GM08714 (cell line): Measurements from ENCODE around the gene GBP3.
"Not testable (repeated sequence)": the region's sequence is repeated elsewhere in the genome, so short reads cannot be mapped to it uniquely, and the experiment has no call there.

Experiments used
- H3K4me3 ChIP-seq: fragments of 200-500 bp; sonication (Bioruptor generic); 2 replicates; pipeline ENCODE4 v1.5.1; 2014; ENCODE audit warnings: mild to moderate bottlenecking, low read length, inconsistent platforms
- ZNF274 ChIP-seq: IDR thresholded peaks from 2 replicates; pipeline ENCODE4 v1.6.1; 2012; ENCODE audit warnings: mild to moderate bottlenecking, low read depth, low read length

Gene GBP3

DNA sequence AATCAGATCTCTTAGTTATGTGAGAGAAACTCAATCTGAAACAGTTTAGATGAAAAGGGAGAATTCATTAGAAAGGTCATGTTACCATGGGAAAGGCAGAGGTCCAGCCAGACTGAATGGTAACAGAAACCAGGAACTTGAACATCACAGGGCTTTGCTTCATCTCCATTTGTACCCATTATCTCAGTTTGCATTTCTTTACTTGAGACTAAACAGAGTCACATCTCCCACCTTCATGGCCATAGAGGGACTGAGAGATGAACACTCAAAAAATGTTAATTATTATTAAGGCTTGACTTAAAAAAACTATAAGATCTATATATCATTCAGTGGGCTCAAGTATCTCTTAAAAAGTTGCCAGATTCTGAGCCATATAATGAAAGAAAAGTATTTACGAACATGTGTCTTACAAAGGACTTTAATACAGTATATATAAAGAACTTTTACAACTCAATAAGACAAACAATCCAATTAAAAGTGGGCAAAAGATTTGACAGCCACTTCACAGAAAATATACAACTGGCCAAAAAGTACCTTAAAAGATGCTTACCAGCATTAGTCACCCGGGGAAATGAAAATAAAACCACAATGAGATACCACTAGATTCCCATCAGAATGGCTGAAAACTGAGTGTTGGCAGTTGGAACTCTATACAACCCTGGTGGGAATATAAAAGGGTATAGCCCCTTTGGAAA, 43.5 kb downstream of the GBP3 start:
- no peak for TF ChIP-seq ZNF274
- no peak overlapping the region for H3K4me3 ChIP-seq

DNA sequence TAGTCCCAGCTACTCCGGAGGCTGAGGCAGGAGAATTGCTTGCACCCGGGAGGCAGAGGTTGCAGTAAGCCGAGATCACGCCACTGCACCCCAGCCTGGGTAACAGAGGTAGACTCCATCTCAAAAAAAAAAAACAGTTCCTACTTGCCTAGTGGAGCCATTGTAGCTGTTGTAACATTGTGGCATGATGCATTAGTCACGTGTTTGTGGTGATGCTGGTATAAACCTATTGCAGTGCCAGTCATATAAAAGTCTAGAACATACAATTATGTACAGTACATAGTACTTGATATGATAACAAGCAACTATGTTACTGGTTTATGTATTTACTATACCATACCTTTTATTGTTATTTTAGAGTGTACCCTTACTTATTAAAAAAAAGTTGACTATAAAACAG, 46.4 kb downstream of the GBP3 start:
- no peak for TF ChIP-seq ZNF274

DNA sequence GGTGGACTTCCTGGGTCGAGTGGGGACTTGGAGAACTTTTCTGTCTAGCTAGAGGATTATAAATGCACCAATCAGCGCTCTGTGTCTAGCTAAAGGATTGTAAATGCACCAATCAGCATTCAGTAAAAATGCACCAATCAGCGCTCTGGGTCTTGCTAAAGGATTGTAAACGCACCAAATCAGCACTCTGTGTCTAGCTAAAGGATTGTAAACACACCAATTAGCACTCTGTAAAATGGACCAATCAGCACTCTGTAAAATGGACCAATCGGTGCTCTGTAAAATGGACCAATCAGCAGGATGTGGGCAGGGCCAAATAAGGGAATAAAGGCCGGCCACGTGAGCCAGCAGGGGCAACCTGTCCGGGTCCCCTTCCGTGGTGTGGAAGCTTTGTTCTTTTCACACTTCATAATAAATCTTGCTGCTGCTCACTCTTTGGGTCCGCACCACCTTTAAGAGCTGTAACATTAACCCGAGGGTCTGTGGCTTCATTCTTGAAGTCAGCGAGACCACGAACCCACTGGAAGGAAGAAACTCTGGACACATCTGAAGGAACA, 48.0 kb downstream of the GBP3 start:
- not testable (repeated sequence) for H3K4me3 ChIP-seq

More for the DNA sequence above, 46.4 kb downstream of the GBP3 start:
- H3K4me3 ChIP-seq: no peak overlapping the region

DNA sequence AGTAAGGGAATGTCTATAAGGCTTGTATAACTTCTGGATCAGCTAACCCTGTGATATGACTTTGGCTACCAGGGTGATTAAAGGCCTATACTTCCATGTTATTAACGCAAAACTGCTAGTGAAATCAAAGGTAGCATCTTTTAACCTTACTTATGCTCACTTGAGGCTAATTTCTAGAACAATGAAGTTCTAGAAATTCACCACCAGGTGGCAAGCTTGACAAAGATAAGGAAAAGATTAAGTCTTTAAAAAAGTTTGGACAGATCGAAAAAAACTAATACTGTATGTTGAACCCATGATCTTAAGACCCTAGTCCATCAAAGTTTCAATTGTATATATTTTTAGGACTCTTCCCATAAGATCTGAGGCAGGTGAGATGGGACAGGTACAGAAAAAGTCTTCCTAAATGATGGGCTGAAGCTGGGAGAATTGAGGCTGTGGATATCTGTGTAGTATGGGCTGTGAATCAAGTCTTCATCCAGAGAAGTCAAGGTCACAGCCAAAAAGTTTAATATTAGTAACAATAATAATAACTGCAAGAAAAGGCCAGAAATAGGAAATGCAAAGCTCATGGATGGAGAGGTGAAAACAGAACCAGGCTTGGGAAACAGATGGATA, 49.0 kb downstream of the GBP3 start:
- H3K4me3 ChIP-seq: no peak overlapping the region
- TF ChIP-seq ZNF274: no peak

DNA sequence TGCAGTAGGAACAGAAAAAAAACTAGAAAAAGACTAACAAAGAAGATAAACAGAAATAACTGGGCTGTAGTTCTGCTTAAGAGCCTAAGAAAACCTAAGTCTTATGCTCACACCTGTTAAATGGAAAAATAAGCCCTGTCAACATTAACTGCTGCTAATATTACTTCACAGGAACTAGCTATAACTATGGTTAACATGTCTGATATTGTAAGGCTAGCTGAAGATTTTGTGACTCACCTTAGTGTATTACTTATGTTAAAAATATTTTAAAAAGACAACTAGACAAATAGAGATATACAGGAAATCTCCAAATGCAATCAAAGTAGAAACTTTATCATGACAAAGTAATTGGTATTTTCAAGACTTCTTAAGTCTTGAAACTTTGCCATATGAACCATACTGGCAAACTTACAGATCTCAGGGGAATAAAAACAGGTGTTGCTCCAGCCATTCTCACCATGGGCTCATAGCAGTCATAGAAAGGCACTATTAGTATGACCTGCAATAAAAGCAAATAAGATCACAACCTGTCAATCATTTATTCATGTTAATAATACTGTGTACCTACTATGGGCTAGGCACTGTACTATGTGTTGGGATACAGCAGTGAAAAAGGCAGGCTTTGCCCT, 60.9 kb downstream of the GBP3 start:
- no peak for TF ChIP-seq ZNF274
- H3K4me3 ChIP-seq: no peak overlapping the region

DNA sequence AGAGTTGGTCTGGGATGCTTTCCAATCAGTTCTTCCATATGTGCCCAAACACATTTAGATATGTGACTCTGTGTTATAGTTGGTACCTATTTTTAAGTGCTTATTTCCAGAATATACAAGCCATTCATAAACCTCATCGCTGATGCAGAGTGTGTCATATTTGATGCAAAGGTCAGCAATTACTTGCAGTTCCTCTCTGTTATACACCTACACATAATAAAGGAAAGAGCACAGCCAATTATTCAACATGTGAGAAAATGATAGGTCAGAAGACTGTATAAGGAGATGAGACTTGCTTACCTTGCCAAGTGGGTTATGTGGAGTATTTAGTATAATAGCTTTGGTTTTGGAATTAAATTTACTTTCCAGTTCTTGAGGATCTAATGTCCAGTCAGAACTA, 61.6 kb downstream of the GBP3 start:
- no peak overlapping the region for H3K4me3 ChIP-seq
- TF ChIP-seq ZNF274: no peak
